KG1 (cell line): ENCODE data around the gene EXOC6B.
"Not testable (repeated sequence)": the region's sequence is repeated elsewhere in the genome, so short reads cannot be mapped to it uniquely, and the experiment has no call there.

Experiments
- DNase-seq: peaks from one replicate; lab custom pipeline; 2025; lab: John Stamatoyannopoulos, UW

EXOC6B gene

DNA sequence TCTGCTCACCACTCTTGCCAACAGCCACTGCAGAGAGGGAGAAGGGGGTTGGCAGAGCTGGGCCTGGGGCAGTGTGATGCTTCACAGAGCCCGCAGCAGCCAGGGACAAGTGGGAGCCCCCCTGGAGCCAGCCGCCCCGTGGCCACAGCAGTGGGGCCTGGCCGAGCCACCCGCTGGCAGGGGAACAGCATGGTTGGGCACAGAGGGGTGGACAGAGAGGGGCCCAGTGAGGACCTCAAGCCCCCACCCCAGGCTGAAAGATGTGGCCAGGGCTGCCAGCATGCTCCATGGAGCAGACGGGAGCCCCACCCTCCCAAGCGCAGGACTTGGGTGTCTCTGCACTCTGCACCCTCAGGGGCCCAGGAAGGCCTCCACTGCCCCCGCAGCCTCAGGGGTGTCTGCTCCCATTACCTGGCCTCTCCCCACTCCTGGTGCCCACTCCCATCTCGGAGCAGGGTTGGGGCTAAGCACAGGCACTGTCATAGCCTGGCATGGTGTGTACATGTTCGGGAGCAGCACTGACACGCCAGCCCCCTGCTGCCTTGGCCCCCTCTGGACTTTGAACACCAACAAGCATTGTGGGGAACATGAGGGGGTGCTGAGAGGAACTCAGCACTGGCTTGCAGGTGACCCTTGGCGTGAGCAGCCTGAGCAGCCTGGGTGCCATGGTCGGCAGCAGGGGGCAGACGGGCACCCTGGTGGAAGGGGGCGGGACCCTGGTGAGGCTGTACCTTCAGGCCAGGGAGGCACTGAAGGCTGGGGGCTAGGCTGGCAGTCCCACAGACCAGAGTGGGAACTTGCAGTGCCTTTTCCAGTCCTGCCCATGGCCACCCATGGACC lies 398.6 kb downstream of the EXOC6B start:
- DNase-seq: no peak

DNA sequence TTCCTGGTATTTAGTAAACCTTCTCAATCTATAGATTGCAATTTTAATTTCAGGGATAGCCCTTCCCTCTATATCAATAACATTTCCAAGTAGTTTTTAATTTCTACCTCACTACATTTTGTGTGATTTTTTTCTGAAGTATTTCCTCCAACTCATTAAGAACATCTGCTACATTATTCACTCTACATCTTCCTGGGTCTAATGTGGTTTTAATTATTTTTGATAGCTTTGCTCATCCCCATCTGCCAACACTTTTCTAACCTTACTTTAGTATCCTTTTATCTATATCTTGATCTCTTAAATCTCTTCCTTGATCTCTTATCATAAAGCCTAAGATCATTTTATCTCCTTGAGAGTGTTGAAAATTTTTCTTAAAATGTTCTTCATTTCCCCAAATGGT lies 399.8 kb downstream of the EXOC6B start:
- no peak for DNase-seq

DNA sequence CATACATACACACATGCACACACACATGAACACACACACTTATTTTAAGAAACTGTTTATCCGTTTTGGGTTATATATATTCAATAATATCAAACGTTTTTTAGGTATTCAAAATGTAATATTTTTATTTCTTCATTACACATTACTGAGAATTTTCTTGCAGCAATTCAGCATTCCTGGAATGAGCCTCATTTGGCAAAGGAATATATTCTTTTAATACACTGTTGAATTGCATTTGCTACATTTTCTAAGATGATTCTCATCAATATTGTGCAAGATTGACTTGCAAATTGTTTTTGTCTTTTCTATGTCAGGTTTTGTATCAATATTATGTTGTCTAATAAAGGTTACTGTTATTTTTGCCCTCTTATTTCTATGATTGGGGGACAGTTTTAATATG lies 402.1 kb downstream of the EXOC6B start:
- no peak for DNase-seq

DNA sequence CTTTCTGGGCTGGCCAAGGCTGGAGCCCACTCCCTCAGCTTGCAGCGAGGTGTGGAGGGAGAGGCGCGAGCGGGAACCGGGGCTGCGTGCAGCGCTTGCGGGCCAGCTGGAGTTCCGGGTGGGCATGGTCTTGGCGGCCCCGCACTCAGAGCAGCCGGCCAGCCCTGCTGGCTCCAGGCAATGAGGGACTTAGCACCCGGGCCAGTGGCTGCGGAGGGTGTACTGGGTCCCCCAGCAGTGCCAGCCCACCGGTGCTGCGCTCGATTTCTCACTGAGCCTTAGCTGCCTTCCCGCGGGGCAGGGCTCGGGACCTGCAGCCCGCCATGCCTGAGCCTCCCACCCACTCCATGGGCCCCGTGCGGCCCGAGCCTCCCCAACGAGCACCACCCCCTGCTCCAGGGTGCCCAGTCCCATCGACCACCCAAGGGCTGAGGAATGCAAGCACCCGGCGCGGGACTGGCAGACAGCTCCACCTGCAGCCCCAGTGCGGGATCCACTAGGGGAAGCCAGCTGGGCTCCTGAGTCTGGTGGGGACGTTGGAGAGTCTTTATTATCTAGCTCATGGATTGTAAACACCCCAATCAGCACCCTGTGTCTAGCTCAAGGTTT lies 404.0 kb downstream of the EXOC6B start:
- not testable (repeated sequence) for DNase-seq

DNA sequence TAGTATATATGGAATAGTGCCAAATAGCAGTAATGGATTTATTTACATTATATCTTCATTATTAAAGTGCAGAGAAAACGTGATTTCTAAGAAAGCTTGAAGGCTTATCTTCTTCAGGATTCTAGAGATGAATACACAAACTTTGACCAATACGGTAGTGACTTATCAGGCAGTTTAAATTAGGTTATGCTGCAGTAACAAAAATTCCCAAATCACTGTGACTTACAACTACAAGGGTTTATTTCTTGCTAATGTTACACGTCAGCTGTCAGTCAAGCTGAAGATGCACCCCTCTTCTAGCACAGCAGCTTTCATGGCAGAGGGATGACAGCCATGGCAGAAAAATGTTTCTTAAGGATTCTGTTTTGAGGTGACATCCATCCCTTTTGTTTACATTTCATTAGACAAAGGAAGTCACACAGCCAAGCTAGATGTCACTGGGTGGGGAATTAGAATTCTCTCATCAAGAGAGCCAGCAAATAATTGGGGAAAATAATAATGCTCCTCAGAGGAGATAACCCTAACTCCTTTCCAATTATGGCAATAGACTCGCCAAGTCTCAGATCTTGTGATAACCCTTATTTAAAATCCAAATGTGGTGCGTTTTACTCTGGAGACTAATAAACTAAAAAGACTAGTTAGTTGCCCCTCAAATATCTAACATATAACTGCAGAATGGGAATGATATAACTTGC lies 409.9 kb downstream of the EXOC6B start:
- DNase-seq: no peak

DNA sequence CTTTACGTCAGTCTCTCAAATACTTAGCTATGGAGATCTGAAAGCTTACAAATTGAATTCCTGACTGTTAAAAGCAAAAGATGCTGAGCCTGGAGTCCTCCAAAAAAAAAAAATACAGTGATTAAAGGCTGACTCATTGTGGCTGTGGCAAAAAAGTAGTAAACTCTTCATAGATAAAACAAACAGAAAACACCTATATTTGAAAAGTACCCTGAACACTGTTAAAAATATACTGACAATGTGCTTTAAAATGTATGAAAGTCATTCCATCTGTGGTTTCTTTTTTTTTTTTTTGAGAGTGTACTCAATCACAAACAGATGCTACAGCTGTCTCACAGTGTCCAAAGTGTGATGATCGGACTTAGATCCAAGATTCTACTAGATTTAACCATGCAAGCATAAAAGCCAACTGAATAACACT lies 410.6 kb downstream of the EXOC6B start:
- DNase-seq: no peak

DNA sequence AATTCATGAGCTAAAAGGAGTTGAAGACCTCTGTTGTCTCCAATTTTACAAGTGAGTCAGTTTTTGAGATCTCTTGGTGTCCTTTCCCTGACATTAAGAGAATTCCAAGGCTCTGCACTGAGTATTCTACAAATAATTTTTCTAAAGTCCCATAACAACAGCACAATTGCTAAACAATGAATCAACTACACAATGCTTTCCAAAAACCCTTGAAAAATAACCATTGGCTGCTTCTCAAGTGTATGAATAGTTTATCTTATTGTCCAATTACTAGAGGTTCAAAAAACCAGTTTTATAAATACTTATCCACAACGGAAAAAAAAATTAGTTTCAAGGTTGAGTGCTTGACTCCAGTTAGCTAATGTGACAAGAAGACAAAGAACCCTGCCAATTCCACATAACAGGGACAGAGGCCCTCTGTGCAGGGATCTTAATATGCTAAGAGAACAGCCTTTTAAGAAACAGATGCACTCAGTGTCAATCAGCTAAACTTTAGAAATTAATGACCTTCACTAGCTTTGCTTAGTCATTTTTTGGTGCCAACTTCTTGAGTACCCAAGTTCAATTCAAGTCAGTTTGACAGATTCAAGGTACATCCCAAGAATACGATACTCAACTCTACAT lies 411.6 kb downstream of the EXOC6B start:
- no peak for DNase-seq

DNA sequence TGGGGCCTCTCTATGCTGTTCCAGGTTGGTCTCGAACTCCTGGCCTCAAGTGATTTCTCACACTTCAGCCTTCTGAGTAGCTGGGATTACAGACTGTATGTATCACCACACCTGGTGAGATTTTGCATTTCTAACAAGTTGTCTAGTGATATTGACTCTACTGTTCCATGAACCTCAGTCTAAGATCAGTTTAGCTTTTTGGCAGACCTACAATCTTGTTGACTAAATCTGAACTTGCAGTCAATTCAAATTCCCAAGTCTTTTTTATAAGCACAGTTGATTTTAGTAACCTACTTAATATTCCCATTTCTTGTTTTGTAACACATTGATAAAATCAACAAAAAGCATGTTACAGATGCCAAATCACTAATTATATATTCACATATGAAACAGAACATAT lies 412.1 kb downstream of the EXOC6B start:
- DNase-seq: no peak

DNA sequence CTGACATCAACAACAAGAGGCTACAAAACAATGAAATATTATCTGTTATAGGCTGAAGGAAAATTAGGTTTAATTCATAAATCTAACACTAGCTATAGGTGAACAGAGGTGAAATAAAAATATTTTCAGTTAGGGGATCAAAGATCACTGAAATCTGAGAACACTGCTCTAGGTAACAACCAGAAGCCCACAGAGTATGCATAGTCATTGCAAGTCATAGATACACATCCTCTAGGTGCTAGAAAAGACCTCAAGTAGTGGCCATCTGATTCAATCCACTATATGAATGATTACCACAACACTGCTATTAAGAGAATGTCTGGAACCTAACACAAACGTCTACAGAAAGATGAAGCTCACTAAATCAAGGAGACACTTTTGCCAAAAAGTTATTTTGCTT lies 413.6 kb downstream of the EXOC6B start:
- DNase-seq: no peak

DNA sequence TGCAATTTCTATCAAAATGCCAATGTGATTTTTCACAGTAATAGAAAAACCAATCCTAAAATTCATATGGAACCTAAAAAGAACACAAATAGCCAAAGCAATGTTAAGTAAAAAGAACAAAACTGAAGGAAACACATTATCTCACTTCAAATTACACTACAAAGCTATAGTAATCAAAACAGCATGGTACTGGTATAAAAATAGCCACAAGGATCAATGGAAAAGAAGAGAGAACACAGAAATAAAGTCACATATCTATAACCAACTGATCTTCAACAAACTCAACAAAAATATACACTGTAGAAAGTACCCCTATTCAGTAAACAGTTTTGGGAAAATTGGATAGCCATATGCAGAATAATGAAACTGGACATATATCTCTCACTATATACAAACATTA lies 426.0 kb downstream of the EXOC6B start:
- no peak for DNase-seq

DNA sequence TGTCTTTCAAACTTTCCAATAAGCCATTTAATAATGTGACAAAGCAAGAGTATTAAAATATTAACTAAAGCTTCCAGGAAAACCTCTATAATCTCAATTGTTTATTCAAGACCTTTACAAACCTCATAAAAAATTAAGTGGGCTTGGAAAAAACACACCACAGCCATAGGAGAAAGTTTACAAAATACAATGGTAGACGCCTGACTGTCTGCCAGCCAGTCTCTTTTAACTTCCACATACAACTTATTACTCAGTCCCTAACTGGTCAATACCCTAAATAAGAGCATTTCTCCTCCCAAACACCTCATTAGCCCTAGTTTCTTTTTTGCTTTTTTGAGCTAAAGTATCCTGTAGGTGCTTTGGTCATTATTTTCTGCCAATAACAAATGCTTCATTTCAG lies 430.7 kb downstream of the EXOC6B start:
- DNase-seq: no peak

DNA sequence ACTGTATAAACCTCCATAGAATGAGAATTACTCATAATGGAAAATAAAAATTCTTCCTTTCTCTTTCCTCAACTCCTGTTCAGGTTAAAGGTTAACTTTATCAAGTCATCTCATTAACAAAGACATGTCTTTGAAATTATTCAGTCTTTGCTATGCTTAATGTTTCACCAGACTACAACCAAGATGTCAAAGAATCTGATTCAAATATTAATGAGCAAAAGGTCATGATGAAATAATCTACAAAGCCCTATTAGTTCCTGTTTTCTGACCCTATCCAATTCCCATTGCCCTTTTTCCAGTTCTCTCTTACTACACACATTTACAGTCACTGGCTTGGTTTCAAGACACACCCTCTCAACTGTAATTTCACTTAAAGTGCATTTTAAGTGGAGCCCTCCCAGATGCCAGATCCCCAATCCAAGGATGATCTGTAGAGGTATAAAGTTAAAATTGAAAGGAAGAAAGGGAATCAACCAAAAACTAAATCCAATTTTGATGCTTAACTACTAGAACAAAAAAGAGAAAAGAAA lies 431.2 kb downstream of the EXOC6B start:
- no peak for DNase-seq

DNA sequence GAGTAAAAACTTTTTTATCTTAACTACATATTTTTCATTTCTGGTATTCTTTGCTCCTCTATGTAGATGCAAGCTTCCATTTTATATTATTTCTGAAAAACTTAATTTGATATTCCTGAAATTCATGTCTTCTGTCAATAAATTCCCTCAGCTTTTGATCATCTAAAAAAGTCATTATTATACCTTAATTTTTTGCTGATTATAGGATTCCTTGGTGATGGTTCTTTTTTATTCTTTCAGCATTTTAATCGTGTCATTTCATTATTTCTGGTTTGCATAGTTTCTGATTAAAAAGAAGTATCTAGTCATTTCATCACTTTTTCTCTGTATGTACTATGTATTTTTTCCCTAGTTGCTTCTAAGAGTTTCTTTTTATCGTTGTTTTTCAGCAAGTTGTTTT lies 436.4 kb downstream of the EXOC6B start:
- no peak for DNase-seq

DNA sequence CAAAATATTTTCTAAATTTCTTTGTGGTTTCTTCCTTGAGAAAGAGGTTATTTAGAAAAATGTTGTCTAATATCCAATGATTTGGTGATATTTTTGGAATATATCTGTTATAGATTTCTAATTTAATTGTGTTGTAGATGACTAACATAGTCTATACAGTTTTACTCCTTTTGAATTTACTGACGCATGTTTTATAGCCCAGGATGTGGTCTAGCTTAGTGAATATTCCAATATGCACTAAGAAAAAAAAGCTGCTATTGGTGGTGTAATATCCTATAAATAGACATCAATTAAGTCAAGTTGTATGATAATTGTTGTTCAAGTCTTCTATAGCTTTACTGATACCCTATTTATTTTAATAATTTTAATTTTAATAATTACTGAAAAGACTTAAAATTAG lies 437.6 kb downstream of the EXOC6B start:
- DNase-seq: no peak

DNA sequence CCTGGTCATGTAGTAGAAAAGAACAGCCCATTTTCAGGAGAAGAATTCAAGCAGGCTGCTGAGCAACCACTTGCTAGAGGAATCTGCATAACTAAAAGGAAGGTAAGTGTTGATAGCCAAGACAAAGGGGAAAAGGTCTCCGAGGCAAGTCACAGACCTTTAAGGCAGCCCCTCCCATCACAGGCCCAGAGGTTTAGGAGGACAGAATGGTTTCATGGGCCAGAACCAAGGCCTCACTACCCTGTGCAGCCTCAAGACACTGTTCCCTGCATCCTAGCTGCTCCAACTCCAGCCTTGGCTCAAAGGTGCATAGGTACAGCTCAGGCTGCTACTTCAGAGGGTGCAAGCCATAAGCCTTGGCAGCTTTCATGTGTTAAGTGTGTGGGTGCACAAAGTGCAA lies 439.5 kb downstream of the EXOC6B start:
- DNase-seq: no peak

DNA sequence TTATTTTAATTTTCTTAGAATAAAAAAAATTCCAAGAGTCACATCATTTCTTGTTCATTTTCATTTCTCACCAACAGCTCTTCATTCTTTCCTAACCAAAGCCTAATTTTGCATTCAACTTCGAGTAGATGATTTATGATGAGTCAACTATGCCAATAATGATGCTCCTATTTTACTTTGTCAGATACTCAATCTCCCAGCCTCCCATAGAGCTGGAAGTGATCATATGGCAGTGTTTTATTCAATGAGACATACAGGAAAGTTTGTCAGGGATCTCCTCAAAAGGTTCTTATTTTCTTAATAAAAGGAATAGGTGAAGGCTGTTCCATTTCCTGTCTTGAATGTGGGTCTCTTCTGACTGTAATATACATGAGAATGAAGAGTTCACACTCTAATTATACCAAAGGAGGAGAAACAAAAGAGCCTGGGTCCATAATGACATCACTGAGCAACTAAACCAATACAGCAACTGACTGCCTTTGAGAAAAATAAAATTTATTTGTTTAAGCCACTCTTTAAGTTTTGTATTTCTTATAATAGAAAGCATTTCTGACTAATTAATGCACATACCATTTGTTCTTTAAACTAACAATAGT lies 447.0 kb downstream of the EXOC6B start:
- no peak for DNase-seq

DNA sequence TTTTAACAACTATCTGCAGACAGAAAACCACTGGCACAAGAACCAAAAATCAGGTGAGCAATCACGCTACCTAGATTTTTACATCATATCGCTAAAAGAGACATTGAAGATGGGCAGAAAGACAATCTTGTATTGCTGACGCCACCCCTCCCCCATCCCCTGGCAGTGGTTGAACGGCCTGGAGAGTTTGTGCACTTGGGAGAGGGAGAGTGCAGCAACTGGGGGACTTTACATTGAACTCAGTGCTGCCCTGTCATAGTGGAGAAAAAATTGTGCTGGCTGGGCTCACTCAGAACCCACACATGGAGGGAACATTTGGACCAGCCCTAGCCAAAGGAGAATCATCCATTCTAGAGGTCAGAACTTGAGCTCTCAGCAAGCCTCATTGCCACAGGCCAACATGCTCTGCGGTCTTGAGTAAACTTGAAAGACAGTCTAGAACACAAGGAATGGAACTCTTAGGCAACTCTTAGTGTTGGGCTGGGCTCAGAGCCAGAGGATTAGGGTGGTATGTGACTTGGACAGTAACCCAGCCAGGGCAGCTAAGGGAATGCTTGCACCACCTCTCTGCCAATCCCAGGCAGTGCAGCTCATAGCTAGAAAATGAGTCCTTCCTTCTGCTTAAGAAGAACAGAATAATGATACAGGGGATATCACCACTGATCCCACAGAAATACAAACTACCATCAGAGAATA lies 458.2 kb downstream of the EXOC6B start:
- no peak for DNase-seq

DNA sequence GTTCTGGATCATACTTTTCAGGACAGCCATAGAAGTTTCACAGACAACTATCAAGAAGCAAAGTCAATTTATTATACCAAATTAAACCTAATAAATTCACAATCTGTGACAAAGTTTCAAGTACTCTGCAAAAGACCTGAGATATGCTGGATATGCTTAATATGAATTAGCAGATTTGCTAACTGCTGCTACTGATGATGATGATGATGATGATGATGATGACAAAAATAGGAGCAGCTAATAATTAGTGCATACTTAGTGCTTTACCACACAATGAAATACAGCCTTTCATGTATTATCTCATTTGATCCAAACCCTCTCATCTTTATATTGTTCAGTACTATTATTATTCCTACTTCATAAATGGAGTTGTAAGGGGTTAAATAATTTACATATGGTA lies 462.4 kb downstream of the EXOC6B start:
- DNase-seq: no peak

DNA sequence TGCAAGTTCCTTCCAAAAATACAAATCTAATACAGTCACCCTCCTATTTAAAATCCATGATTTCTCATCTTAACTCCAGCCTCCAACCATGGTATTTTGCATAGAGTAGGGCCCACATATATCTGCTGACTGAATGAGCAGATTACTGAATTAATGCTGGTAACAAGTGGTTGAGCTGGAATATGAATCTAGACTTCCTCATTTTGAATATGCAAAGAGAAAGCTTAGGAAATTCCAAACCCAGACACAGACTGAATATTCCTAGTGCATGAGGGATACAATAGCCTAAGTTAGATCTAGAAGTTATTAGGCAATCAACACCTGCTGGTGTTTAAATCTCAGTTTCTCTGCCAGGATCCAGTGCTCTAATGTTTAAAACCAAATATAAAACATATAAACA lies 463.1 kb downstream of the EXOC6B start:
- DNase-seq: no peak

DNA sequence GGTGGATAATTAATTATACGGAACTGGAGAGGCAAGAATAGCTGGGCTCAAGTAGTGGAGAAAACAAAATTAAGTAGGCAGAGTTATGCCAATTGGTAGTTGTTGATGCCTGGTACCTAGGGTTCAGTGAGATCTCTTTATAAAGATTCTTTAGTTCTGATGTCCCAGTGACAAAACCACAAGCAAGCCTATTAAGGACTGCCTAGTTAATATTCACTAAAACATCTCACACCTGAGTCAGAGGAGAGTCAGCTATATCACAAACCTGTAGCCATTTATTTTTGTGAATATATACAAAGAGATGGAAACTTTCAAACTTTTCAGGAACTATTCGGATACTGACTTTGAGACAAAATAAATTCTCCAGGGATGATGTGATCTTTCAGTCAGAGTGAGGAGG lies 464.3 kb downstream of the EXOC6B start:
- no peak for DNase-seq

DNA sequence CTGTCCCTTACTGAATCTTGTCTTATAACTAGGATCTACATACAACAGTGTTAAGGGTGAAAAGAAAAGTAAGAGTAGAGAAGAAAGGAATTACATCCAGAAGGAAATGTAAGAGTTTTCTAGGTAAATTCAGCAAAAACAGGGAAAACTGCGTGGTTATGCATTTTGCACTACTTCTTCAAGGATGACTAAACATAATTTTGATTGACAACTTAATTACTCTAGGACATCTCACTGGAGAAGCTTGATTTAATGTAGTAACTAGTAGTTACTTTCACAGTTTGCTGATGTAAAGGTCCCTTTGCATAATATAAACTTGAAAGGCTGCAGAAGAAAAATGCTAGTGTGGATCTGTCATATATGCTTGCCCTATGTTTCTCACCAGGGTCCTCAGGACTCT lies 464.8 kb downstream of the EXOC6B start:
- DNase-seq: no peak

DNA sequence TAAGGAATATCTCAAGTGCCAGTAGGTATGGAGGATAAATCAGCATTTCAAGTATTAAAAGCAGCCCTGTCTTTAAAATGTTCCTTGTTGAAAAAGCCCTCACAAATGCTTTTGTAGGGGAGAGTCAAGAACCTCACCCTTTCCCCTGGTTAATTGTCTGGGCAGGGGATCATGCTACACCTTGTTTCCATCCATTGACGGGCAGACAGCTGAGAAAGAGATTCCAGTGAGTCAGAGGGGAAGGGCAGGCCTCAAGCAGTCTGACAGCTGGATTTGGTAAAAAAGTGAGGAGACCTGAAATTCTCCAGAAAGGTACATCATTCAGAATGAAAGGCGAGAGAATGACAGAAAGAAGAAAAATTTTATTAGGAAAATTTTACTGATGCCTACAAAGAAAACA lies 475.0 kb downstream of the EXOC6B start:
- DNase-seq: no peak
